NCI-H524 treated with DMSO at 0.1 percent for 48 hours (cell line): Measurements from ENCODE around the gene MXRA8.

ENCODE experiments used
- DNase-seq: peaks from one replicate; lab custom pipeline; 2025; lab: John Stamatoyannopoulos, UW

Gene MXRA8

GRCh38 chr1:1335792-1336248 lies 22.5 kb downstream of the MXRA8 start:
- no peak for DNase-seq

GRCh38 chr1:1335283-1335682 lies 23.1 kb downstream of the MXRA8 start:
- DNase-seq, result no peak

- no peak for DNase-seq
Observed at GRCh38 chr1:1334835-1335234, 23.5 kb downstream of the MXRA8 start.

GRCh38 chr1:1333551-1334241 lies 24.7 kb downstream of the MXRA8 start:
- DNase-seq, result no peak

GRCh38 chr1:1332774-1333480 lies 25.4 kb downstream of the MXRA8 start:
- DNase-seq, result no peak

- no peak for DNase-seq
Observed at GRCh38 chr1:1332031-1332755, 26.2 kb downstream of the MXRA8 start.

GRCh38 chr1:1331068-1331965 lies 27.0 kb downstream of the MXRA8 start, which contains the start of gene TAS1R3:
Gene TAS1R3 (plus strand): TSS chr1:1331280. CDS start chr1:1331346, 66 bp downstream.
- DNase-seq, result no peak

- no peak for DNase-seq
Observed at GRCh38 chr1:1330366-1331067, 27.8 kb downstream of the MXRA8 start.

- no peak for DNase-seq
Observed at GRCh38 chr1:1329304-1330210, 28.8 kb downstream of the MXRA8 start.

- no peak for DNase-seq
Observed at GRCh38 chr1:1328254-1328653, 30.1 kb downstream of the MXRA8 start.

GRCh38 chr1:1327291-1327690 lies 31.1 kb downstream of the MXRA8 start:
- DNase-seq, result no peak

- no peak for DNase-seq
Observed at GRCh38 chr1:1326075-1326605, 32.2 kb downstream of the MXRA8 start.

- DNase-seq, result no peak
Observed at GRCh38 chr1:1325288-1326074, 32.9 kb downstream of the MXRA8 start.

GRCh38 chr1:1324524-1325287 lies 33.6 kb downstream of the MXRA8 start, which contains the start of the genes CPTP and INTS11:
Gene CPTP (plus strand): TSS chr1:1324802. CDS start chr1:1326911, 2,109 bp downstream.
Gene INTS11 (minus strand): TSS chr1:1324660. CDS start chr1:1324608, 52 bp downstream.
- peak; percentile 12 for DNase-seq

GRCh38 chr1:1324084-1324523 lies 34.3 kb downstream of the MXRA8 start:
- no peak for DNase-seq

GRCh38 chr1:1322952-1323351 lies 35.4 kb downstream of the MXRA8 start:
- DNase-seq, result no peak

GRCh38 chr1:1322418-1322817 lies 35.9 kb downstream of the MXRA8 start:
- DNase-seq, result no peak

- DNase-seq, result no peak
Observed at GRCh38 chr1:1321477-1321876, 36.9 kb downstream of the MXRA8 start.
